ENCODE measurements around the gene RBBP8NL. TPM values are rescaled to one million over a fixed set of nuclear protein-coding genes. Genes with fewer than 3 reads are reported as not detected.

RBBP8NL gene
- total RNA-seq, 1 experiment from 2014 or later = not detected

- DNase-seq = peak; percentile 81 to 82
- Histone ChIP-seq H3K4me3 (no peak overlapping the region), H3K27me3 (peaks cover 30% of the 10 kb centered on the region), H3K27ac (no peak overlapping the region), H3K4me1 (peaks cover 8% of the 10 kb centered on the region; the same call in 1 of the 2 replicates), H3K36me3 (no peaks in the 10 kb centered on the region), H3K9me3 (replicated peaks) (no peaks in the 10 kb centered on the region)
These were observed 22.0 kb downstream of the RBBP8NL start for GRCh38 chr20:62405108-62405980.

GRCh38 chr20:62404761-62405107 is 22.6 kb downstream of the RBBP8NL start:
- Histone ChIP-seq H3K27ac (no peak overlapping the region), H3K4me1 (peaks cover 8% of the 10 kb centered on the region; the same call in 1 of the 2 replicates), H3K4me3 (no peak overlapping the region), H3K36me3 (no peaks in the 10 kb centered on the region), H3K9me3 (replicated peaks) (no peaks in the 10 kb centered on the region), H3K27me3 (peaks cover 24% of the 10 kb centered on the region)
- DNase-seq = no peak

- Histone ChIP-seq H3K27me3 (peaks cover 18% of the 10 kb centered on the region), H3K36me3 (no peaks in the 10 kb centered on the region), H3K27ac (no peak overlapping the region), H3K4me3 (no peak overlapping the region), H3K9me3 (replicated peaks) (no peaks in the 10 kb centered on the region), H3K4me1 (peaks cover 8% of the 10 kb centered on the region; the same call in 1 of the 2 replicates)
- no peak for DNase-seq
These were observed 23.1 kb downstream of the RBBP8NL start for GRCh38 chr20:62404112-62404665.

DNA sequence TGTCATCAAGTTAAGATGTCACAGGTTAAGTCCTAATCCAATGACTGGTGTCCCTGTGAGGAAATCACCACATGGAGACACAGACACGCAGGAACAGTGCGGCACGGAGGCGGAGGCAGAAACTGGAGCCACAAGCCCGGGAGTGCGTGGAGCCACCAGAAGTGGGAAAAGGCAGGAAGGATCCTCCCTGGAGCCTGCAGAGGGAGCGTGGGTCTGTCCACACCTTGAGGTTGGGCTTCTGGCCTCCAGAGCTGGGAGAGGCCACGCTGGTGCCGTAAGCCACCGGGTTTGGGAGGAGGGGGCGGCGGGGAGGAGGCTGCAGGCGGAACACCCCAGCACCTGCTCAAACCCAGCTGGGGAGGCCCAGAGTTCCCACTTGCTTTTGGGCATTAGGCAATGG is 24.0 kb downstream of the RBBP8NL start:
- H3K27me3 ChIP-seq = peaks cover 10% of the 10 kb centered on the region
- no peak overlapping the region for H3K27ac ChIP-seq
- peaks cover 8% of the 10 kb centered on the region; the same call in 1 of the 2 replicates for H3K4me1 ChIP-seq

GRCh38 chr20:62402456-62403150 is 24.7 kb downstream of the RBBP8NL start:
- Histone ChIP-seq H3K9me3 (replicated peaks) (no peaks in the 10 kb centered on the region), H3K27ac (no peak overlapping the region), H3K27me3 (peaks cover 2% of the 10 kb centered on the region), H3K4me3 (no peak overlapping the region), H3K36me3 (no peaks in the 10 kb centered on the region), H3K4me1 (peaks cover 8% of the 10 kb centered on the region; the same call in 1 of the 2 replicates)
- no peak for DNase-seq

More for the DNA sequence above, 24.0 kb downstream of the RBBP8NL start:
- no peak overlapping the region for H3K4me3 ChIP-seq
- H3K9me3 ChIP-seq (replicated peaks) = no peaks in the 10 kb centered on the region
- no peaks in the 10 kb centered on the region for H3K36me3 ChIP-seq
- no peak for DNase-seq

DNA sequence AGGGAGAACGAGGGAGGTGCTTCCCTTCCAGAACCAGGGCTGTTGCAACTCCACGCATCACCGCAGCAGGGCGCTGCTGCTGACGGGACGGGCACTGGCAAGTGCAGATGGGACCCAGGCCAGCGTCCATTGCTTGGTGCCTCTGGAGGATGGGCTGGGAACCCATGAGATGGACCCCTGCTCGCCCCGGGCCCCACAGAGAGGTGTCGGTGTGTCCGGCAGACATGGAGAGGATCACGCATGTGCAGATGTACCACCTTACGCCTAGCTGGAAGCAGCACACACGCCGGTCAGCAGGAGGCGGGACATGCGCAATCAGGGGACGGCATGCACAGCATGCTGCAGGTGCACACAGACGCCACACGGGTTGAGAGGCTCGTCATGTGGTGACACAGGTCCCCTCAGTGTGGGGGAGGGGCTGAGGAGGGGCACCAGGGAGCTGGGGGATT is 26.0 kb downstream of the RBBP8NL start:
- no peaks in the 10 kb centered on the region for H3K36me3 ChIP-seq
- no peaks in the 10 kb centered on the region for H3K27me3 ChIP-seq
- H3K27ac ChIP-seq = no peak overlapping the region
- DNase-seq = no peak
- peaks cover 3% of the 10 kb centered on the region; the same call in 1 of the 2 replicates for H3K4me1 ChIP-seq
- no peak overlapping the region for H3K4me3 ChIP-seq
- no peaks in the 10 kb centered on the region for H3K9me3 ChIP-seq (replicated peaks)

- Histone ChIP-seq H3K36me3 (no peaks in the 10 kb centered on the region), H3K4me3 (no peak overlapping the region), H3K4me1 (no peaks in the 10 kb centered on the region), H3K27ac (no peak overlapping the region), H3K27me3 (no peaks in the 10 kb centered on the region), H3K9me3 (replicated peaks) (no peaks in the 10 kb centered on the region)
- no peak for DNase-seq
These were observed 26.8 kb downstream of the RBBP8NL start for GRCh38 chr20:62400541-62400940.

DNA sequence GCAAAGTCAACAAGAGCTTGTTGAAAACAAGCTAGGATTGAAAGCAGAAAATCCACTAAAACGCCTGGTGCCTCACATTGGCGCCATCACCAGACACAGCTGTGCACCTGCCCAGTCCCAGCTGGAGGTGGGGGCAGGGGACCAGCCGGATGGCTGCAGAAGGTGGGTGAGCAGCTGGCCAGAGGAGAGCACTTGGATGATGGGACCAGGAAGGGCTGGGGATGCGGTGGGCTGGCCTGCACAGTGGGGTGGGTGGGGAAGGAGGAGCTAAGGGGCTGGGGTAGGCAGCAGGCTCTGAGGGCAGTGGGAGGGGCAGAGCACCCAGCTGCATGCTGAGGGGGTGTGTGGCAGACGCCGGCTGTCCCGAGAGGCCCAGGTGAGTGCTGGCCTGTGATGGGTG is 27.3 kb downstream of the RBBP8NL start:
- Histone ChIP-seq H3K27ac (no peak overlapping the region), H3K9me3 (replicated peaks) (no peaks in the 10 kb centered on the region), H3K36me3 (no peaks in the 10 kb centered on the region), H3K4me3 (no peak overlapping the region), H3K27me3 (no peaks in the 10 kb centered on the region), H3K4me1 (no peaks in the 10 kb centered on the region)
- no peak for DNase-seq

DNA sequence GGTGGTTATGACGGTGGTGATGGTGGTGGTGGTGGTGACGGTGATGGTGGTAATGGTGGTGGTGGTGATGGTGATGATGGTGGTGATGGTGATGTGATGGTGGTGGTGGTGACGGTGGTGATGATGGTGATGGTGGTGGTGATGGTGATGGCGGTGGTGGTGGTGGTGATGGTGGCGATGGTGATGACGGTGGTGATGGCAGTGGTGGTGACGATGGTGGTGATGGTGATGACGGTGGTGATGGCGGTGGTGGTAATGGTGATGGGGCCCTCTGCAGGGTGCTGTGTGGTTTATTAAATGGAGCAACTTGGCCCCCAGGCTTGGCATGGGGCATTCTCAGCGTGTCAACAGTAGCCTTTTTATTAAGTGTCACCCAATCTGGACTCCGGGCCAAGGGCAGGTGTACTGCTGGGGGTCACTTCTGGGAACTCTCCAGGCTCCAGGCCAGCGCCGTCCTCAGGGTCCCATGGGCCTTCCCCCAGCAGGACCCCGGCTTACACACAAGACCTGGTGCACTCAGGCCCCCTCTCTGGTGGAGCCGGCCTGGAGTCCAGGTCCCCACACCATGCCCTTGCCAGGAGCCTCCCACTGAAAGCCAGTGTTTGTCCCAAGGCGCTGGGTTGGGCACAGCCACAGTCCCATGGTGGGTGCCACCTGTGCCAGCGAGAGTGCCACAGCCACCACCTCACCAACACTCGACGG is 29.1 kb downstream of the RBBP8NL start:
- DNase-seq = no peak
- Histone ChIP-seq H3K36me3 (0 out of 2 replicates have a peak, but pooled peaks cover 3% of the 10 kb centered on the region), H3K27ac (no peak overlapping the region), H3K27me3 (no peaks in the 10 kb centered on the region), H3K4me3 (no peak overlapping the region), H3K4me1 (no peaks in the 10 kb centered on the region), H3K9me3 (replicated peaks) (no peaks in the 10 kb centered on the region)

GRCh38 chr20:62396367-62397239 is 30.7 kb downstream of the RBBP8NL start:
- Histone ChIP-seq H3K9me3 (replicated peaks) (no peaks in the 10 kb centered on the region), H3K4me3 (no peak overlapping the region)

GRCh38 chr20:62395311-62396242 is 31.8 kb downstream of the RBBP8NL start:
- H3K27ac ChIP-seq = no peak overlapping the region
- DNase-seq = no peak
- no peak overlapping the region for H3K4me3 ChIP-seq
- no peaks in the 10 kb centered on the region for H3K27me3 ChIP-seq
- no peaks in the 10 kb centered on the region for H3K9me3 ChIP-seq (replicated peaks)
- 0 out of 2 replicates have a peak, but pooled peaks cover 3% of the 10 kb centered on the region for H3K36me3 ChIP-seq
- H3K4me1 ChIP-seq = no peaks in the 10 kb centered on the region

More at GRCh38 chr20:62396367-62397239, 30.7 kb downstream of the RBBP8NL start:
- no peaks in the 10 kb centered on the region for H3K4me1 ChIP-seq
- H3K27me3 ChIP-seq = no peaks in the 10 kb centered on the region
- 0 out of 2 replicates have a peak, but pooled peaks cover 3% of the 10 kb centered on the region for H3K36me3 ChIP-seq
- no peak overlapping the region for H3K27ac ChIP-seq
- DNase-seq = no peak

GRCh38 chr20:62394248-62395245 is 32.8 kb downstream of the RBBP8NL start:
- Histone ChIP-seq H3K36me3 (peaks cover 8% of the 10 kb centered on the region), H3K27ac (no peak overlapping the region), H3K4me3 (no peak overlapping the region), H3K27me3 (no peaks in the 10 kb centered on the region), H3K4me1 (no peaks in the 10 kb centered on the region), H3K9me3 (replicated peaks) (no peaks in the 10 kb centered on the region)
- no peak for DNase-seq

Data from SJCRH30 (cell line).